GM18526 (cell line): Measurements from ENCODE around the gene CHCHD6.

Source experiments
- POLR2A ChIP-seq: IDR thresholded peaks from 3 replicates; pipeline ENCODE4 v1.6.1; 2011; ENCODE audit not compliant: insufficient read length; ENCODE audit errors: extremely low read depth

CHCHD6 gene

GRCh38 chr3:126911162-126912026 is 207.4 kb downstream of the CHCHD6 start:
- TF ChIP-seq POLR2A, result no peak

- no peak for TF ChIP-seq POLR2A
These were observed 208.0 kb downstream of the CHCHD6 start for GRCh38 chr3:126912027-126912422.

GRCh38 chr3:126912491-126913195 is 208.6 kb downstream of the CHCHD6 start:
- no peak for TF ChIP-seq POLR2A

GRCh38 chr3:126913524-126913923 is 209.5 kb downstream of the CHCHD6 start:
- TF ChIP-seq POLR2A, result no peak

GRCh38 chr3:126914226-126914625 is 210.2 kb downstream of the CHCHD6 start:
- no peak for TF ChIP-seq POLR2A

- no peak for TF ChIP-seq POLR2A
These were observed 211.0 kb downstream of the CHCHD6 start for GRCh38 chr3:126915015-126915414.

- no peak for TF ChIP-seq POLR2A
These were observed 212.5 kb downstream of the CHCHD6 start for GRCh38 chr3:126916546-126916945.

- TF ChIP-seq POLR2A, result no peak
These were observed 213.3 kb downstream of the CHCHD6 start for GRCh38 chr3:126917232-126917804.

GRCh38 chr3:126918355-126918821 is 214.3 kb downstream of the CHCHD6 start:
- no peak for TF ChIP-seq POLR2A

GRCh38 chr3:126921085-126921824 is 217.2 kb downstream of the CHCHD6 start:
- TF ChIP-seq POLR2A, result no peak

GRCh38 chr3:126922466-126922865 is 218.4 kb downstream of the CHCHD6 start:
- no peak for TF ChIP-seq POLR2A

GRCh38 chr3:126923423-126923822 is 219.4 kb downstream of the CHCHD6 start:
- TF ChIP-seq POLR2A, result no peak

- TF ChIP-seq POLR2A, result no peak
These were observed 219.9 kb downstream of the CHCHD6 start for GRCh38 chr3:126923895-126924294.

- no peak for TF ChIP-seq POLR2A
These were observed 220.4 kb downstream of the CHCHD6 start for GRCh38 chr3:126924458-126924857.
